Psoas muscle (tissue), 8 donors: ENCODE measurements around the gene MRPL20. TPM values are rescaled to one million over a fixed set of nuclear protein-coding genes. Genes with fewer than 3 reads are reported as not detected.

Experiments
- ATAC-seq, 4 donors: fragments of 200-7000 bp; cut with Tn5 transposase; one replicate each; pipeline ENCODE4 v1.9.1; 2020; ENCODE audit warnings: moderate library complexity in 3 of 4, mild to moderate bottlenecking in 2 of 4
- DNase-seq, 2 donors: peaks; one replicate each; pipeline ENCODE4 v3.0.0-alpha.2; 2020
- H3K27ac ChIP-seq: fragments of 200-600 bp; one replicate; pipeline ENCODE4 v1.8.0; 2022
- H3K27me3 ChIP-seq, 3 donors: fragments of 200-600 bp in 1 of 3; one replicate each; pipeline versions ENCODE4 v1.6.1 to v1.8.0; 2013 to 2022; ENCODE audit warnings: low read length in 2 of 3, mild to moderate bottlenecking in 2 of 3, moderate library complexity in 1 of 3; ENCODE audit not compliant: insufficient read depth in 3 of 3
- H3K36me3 ChIP-seq, 2 donors: fragments of 200-600 bp in 1 of 2; one replicate each; pipeline versions ENCODE4 v1.6.1 to v1.8.0; 2013 to 2022; ENCODE audit warnings: low read depth in 1 of 2, mild to moderate bottlenecking in 1 of 2, moderate library complexity in 1 of 2; ENCODE audit not compliant: insufficient read depth in 1 of 2
- H3K4me1 ChIP-seq: fragments of 200-600 bp; one replicate; pipeline ENCODE4 v1.8.0; 2022
- H3K4me3 ChIP-seq: fragments of 200-600 bp; one replicate; pipeline ENCODE4 v1.8.0; 2022; ENCODE audit warnings: mild to moderate bottlenecking
- H3K9me3 ChIP-seq: fragments of 200-600 bp; one replicate; pipeline ENCODE4 v1.8.0; 2022
- CTCF ChIP-seq: fragments of 200-600 bp; IDR thresholded peaks from one replicate; pipeline ENCODE4 v1.8.0; 2022; ENCODE audit warnings: antibody characterized with exemption
- WGBS, 3 donors: extraction: QIAGEN DNeasy Blood & Tissue Kit; methylation state at CpG; one replicate each; pipeline versions ENCODE4 v1.1.6 to v1.1.7; 2013; 5-methylcytosine and 5-hydroxymethylcytosine counted together
- intact Hi-C, 2 donors: fragments of 100-400 bp; cut with DNase I; formaldehyde crosslinking; loops; one replicate each; pipeline versions ENCODE4 v1.11.0 to v1.14.2; 2022
- polyA plus RNA-seq, 3 donors: library from polyadenylated mRNA; stranded (reverse); fragments of 200-250 nt; gene quantifications; one replicate each; pipeline ENCODE4 v1.2.3, GENCODE V29; 2013
- total RNA-seq, 4 donors: library from RNA; stranded (reverse); fragmentation: NEBNext Ultra II Directional in 2 of 4; extraction: Animal tissue kit (Norgen Biotek cat#: 25700) in 2 of 4; gene quantifications; one replicate each; pipeline versions ENCODE4 v1.2.1 to v1.2.4, GENCODE V29; 2021 to 2023
- donor health status: healthy with polysubstance abuse.
- donor health status: DM: no; HTN: no; CAD: no; lungs with moderate emphysema.
- donor health status: Bipolar disorder and iron deficiency.
- donor health status: healthy.
- donor health status: DM: yes; HTN: yes; CAD: no.
- donor health status: DM: no; HTN: no; CAD: no.
- donor health status: DM: no; HTN: no; CAD: no.
- donor health status: DM: yes; HTN: yes; CAD: no.

The MRPL20 gene
- total and polyA plus RNA-seq, 7 donors: 114 to 308 (median 159) TPM

- intact Hi-C loops: no loop called here
- no peak for DNase-seq
- Histone ChIP-seq H3K4me3 (peak overlapping the region; percentile 52), H3K36me3 (no peaks in the 10 kb centered on the region), H3K27me3 (peaks cover 0 to 13% (median 2%) of the 10 kb centered on the region in 3 donors), H3K4me1 (peaks cover 16% of the 10 kb centered on the region), H3K9me3 (no peaks in the 10 kb centered on the region), H3K27ac (no peak overlapping the region)
- TF ChIP-seq CTCF: no peak
- WGBS, 3 donors: 0 to 2% methylated on average over 10 to 19 of the region's 22 CpGs; no CpG with 5 or more reads in 1 of the 3 donors
- no peak for ATAC-seq
These were observed 20.7 kb upstream of the MRPL20 start for GRCh38 chr1:1427820-1428148.

- DNase-seq (no peak), ATAC-seq (no peak)
- H3K4me3 ChIP-seq: peak overlapping the region; percentile 52
- intact Hi-C loops: no loop called here
- peaks cover 16% of the 10 kb centered on the region for H3K4me1 ChIP-seq
- no peaks in the 10 kb centered on the region for H3K9me3 ChIP-seq
- peaks cover 0 to 13% (median 2%) of the 10 kb centered on the region in 3 donors for H3K27me3 ChIP-seq
- no peaks in the 10 kb centered on the region for H3K36me3 ChIP-seq
- 8 to 19% (median 14%) methylated on average over 24 to 66 of the region's 66 CpGs for WGBS, 3 donors
- no peak for TF ChIP-seq CTCF
- H3K27ac ChIP-seq: no peak overlapping the region
These were observed 20.2 kb upstream of the MRPL20 start for GRCh38 chr1:1427106-1427819.

GRCh38 chr1:1426496-1427105 is 19.5 kb upstream of the MRPL20 start:
- no peaks in the 10 kb centered on the region for H3K36me3 ChIP-seq
- no peaks in the 10 kb centered on the region for H3K9me3 ChIP-seq
- TF ChIP-seq CTCF: no peak
- no peak for DNase-seq
- 28 to 32% (median 30%) methylated on average over 9 to 19 of the region's 19 CpGs for WGBS, 3 donors
- intact Hi-C loops: no loop called here
- no peak overlapping the region for H3K27ac ChIP-seq
- peaks cover 0 to 13% (median 2%) of the 10 kb centered on the region in 3 donors for H3K27me3 ChIP-seq
- H3K4me1 ChIP-seq: peaks cover 16% of the 10 kb centered on the region
- no peak overlapping the region for H3K4me3 ChIP-seq
- ATAC-seq: no peak

GRCh38 chr1:1425753-1426495 is 18.8 kb upstream of the MRPL20 start:
- Histone ChIP-seq H3K27ac (no peak overlapping the region), H3K4me3 (no peak overlapping the region), H3K4me1 (peaks cover 11% of the 10 kb centered on the region), H3K27me3 (peaks cover 0 to 13% (median 2%) of the 10 kb centered on the region in 3 donors), H3K9me3 (no peaks in the 10 kb centered on the region), H3K36me3 (no peaks in the 10 kb centered on the region)
- no peak for ATAC-seq
- WGBS, 3 donors: 50 to 63% (median 58%) methylated on average over 20 to 33 of the region's 33 CpGs
- no peak for DNase-seq
- no peak for TF ChIP-seq CTCF
- intact Hi-C loops: no loop called here
